ENCODE measurements around the gene TAF8.

The TAF8 gene

DNA sequence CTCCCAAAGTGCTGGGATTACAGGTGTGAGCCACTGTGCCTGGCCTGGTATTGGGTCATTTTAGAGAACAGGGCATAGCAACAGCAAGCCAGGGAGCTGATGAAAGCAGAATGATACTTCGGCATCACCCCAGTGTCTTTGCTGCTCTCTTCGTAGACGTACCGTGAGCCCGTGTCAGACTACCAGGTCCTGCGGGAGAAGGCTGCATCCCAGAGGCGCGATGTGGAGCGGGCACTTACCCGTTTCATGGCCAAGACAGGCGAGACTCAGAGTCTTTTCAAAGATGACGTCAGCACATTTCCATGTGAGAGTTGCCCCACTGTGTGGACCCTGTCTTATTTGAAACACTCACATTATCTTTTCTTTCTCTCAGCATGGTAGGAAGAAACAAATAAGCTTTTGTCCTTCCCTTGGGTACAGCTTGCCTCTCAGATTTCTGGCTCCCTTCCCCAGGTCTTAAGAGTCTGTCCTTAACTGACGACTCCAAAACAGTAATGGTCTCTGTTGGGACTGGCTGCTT, 15.9 kb downstream of the TAF8 start:
- DNase-seq = no peak

DNA sequence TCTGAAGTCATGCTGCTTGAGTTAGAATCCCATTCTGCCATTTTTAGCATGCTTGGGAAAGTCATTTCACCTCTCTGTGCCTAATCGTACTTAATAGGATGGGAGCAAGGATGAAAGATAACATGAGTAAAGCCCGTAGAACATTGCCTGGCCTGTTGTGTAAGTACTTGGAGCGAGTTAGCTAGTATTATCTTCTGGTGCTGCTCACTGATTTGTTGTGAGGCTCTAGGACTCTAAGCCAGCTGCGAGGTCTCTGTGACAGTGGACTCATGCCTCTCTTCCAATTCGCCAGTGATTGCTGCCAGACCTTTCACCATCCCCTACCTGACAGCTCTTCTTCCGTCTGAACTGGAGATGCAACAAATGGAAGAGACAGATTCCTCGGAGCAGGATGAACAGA, 17.8 kb downstream of the TAF8 start:
- no peak for DNase-seq

DNA sequence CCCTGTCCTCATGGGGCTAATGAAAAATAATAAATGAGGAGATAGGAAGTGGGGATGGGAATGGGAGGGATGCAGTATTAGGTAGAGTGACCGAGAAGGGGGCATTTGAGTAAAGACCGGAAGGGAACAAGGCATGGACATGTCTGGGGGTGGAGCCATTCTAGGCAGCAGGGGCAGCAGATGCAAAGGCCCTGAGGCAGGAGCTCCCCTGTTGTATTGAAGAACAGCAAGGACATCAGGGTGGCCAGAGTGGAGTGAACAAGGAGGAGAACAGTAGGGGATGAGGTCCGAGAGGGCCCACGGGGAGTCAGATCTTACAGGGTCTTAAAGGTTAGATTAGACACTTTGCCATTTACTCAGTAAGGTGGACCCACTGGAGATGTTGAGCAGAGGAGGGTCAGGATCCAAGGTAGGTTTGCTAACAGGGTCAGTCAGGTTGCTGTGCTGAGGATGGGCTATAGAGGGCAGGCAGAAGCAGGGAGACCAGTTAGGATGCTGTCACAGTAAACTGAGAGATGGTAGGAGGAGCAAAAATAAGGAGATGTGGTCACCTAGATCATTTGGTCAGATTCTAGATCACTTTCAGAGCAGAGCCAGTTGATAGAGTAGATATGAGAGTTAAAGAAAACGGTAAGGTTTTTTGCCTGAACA, 18.7 kb downstream of the TAF8 start:
- no peak for DNase-seq

DNA sequence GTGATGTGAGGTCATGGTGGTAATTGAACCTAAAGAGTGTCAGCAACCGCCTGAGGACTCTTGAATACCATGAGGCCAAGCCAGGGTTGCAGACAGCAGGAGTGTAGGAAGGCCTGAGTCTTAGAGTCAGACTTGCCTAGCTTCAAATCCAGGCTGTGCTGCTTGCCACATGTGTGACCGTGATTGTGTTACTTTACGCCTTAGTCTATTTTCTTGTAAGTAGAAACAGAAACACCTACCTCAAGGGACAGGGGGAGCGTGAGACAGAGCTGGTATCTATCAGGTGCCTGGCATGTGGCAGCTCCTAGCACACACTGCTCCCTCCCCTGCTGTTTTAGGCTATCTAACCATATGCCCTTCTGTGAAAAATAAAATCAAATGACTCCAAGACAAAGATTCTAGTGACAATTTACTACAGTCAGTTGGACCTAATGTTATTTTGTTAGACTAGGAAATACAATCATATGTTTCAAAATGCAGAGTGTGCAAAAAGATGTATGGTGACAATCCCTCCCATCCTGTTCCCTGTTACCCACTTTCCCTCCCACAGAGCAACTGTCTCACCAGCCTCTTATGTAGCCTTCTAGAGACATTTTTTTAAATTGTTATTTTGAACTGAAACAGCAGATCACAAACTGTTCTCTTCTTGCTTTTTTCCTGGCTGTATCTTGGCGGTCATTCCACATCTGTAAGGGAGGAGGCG, 21.7 kb downstream of the TAF8 start:
- no peak for DNase-seq

DNA sequence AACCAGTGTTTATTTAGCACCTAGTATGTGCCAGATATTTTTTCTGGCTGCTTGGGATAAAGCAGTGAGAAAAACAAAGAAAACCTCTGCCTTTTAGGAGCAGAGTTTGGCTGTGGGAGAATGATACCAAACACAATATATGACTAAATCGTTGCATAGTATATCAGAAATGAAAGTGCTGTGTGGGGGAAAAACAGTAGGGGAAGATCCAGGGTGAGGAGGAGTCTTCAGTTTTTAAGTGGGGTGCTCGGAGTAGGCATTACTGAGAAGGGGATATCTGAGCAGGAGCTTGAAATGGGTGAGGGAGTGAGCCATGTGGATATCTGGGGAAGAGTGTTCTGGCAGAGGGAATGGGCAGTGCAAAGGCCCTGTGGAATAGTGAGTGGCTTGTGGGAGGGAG, 23.0 kb downstream of the TAF8 start:
- DNase-seq = no peak

DNA sequence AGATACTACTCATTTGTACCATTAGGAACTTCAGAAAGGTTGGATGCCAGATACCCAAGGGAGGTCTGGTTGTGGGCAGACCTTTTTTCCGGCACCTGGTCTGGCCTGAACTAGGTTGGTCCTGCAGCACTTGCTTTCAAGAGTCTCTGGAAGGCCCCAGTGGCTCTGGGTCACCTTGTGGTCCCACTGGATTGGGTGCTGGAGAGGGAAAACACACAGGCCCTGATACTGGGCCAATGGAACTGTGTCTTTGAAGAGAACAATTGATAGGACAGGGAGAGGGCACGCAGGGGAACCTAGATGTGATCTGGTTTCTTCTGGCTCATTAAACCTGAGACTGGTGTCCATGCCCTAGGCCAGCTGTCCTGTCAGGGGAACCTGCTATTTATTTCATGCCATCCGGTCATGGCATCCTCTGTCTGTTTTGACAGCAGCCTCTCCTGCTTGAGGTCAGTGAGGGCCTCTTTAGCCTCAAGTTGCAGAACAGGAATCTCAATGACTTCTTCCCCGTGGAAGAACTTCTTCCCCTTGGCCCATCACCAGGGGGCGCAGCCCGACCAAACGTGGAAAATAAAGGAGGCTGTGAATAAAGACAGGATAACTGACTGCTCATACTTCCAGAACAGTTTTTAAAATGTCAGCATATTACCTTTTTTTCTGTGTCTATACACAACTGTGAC, 25.0 kb downstream of the TAF8 start:
- DNase-seq = peak; percentile 42

DNA sequence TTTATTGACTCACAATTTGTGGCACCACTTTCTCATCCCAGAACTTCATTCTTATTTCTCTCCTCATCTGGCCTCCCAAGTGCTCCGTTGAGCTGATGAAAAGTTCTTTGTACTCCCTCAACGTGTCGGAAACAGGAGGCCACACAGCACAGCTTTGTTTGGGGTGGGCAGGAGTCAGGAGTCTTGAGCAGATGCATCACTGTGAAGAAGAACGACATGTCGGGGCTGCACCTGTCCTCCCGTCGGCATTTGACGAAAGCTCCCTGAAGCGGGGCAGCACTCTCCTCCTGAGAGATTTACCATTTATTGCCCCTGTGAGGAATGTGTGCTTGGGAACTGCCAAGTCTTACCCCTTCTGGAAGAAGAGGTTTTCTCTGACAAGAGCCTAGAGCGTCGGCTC, 28.1 kb downstream of the TAF8 start:
- no peak for DNase-seq

DNA sequence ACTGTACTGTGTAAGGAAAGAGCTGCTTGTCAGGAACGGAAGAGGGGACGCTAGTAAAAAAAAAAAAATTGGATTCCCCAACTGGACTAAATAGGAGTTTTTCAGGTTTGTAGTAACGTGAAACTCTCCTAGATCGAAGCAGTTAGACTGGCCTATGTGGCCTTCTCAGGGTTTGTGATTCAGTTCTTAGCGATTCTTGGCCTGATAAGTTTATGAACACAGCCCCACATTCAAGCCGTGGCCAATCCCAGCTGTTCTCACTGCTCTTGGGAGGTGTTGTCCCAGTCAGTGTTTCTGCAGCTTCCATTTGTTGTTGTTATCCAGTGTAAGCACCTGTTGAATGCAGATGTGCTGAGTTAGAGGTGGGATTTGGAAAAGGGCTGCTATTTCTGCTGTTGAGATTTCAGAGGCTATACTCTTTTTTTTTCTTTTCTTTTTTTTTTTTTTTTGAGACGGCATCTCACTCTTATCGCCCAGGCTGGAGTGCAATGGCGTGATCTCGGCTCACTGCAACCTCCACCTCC, 29.7 kb downstream of the TAF8 start:
- no peak for DNase-seq

DNA sequence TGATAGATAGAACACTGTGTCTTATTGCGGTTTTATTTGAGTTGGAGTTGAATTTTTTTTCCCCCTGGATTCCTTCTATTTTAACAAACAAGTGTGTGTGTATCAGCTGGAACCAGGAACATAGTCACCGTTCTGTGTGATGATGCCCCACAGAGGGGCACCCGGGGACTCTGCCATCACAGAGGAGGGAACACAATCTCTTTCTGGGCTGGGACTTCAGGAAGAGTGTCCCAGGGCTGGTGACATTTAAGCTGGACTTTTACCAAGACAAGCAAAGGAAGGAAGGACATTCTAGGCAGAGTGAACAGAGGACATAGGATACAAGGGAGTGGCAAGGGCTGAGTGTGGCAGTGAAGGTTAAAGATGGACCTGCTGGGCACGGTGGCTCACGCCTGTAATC, 33.2 kb downstream of the TAF8 start:
- no peak for DNase-seq

DNA sequence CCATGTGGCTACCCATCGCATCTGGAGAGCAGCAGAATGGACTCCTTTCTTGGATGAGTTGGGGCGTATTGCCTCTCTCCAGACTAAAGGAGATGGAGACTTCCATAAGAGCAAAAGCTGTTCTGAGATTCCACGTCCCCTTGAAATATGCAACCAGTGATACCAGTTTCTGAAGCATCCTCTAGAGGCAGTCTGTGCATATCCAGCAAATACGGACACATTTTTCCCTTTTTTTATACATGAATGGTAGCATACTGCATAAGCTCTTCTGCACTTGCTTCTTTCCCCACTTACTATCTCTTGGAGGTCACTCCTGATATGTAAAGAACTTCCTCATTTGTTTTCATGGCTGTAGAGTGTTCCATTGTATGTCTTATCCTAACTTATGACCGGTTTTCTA, 34.6 kb downstream of the TAF8 start:
- DNase-seq = no peak

DNA sequence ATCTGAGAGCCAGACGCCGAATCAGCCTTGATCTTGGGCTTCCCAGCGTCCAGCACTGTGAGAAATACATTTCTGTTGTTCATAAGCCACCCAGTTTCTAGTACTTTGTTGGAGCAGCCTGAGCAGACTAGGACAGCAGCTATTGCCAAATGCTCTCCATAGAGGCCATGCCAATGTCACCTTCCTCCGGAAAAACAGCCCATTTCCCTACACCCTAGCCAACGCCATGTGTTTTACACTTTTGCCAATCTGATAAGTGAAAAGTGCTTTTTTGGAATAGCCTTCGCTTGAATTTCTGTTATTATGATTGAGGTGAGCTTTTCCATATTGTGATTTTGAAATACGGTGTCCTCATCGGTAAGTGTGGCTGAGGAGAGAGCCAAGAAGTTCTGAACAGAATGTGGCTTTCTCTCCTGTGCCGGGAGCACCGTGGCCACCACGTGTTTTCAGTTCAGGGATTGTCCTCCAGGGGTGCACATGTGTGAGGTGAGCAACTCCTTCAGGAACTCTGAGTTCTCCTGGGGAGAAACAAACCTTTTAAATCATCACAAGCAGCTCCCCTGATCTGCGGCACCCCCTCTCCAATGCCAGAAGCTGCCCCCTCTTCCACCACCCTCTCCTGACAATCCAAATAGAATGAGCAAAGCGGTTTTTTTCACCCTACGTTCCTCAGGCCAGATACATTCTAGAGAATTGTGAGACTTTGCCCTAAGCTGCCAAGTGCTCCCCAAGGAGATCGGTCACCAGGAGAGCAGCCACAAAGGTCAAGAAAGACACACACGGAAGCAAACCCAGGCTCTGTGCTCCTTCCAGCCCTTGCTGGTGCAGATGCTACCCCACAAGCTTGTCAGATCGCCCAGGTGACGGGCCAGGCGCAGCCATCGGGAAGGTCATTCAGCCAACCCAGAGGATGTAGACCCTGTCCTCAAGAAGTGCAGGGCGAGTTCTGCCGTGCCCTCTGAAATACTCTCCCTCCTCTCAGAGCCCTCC, 36.0 kb downstream of the TAF8 start:
- DNase-seq = no peak

DNA sequence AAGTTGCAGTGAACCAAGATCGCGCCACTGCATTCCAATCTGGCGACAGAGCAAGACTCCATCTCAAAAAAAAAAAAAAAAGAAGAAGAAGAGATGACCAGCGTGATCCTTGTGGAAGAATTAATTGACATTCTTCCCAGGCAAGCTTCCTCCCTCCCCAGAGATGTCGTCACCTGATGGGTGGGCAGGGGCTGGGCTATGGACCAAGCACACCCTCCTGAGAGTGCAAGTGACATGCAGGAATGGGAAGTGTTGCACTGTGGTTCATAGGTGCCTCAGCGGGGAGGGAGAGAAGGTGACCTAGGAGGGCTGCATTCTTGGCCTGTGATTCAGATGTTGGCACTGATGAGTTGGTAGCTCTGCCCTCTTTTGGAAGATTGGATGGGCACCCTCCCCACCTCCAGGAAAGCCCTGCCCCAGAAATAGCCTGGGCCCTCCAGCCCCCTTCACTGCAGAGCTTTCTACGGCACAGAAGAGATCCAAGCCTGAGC, 37.8 kb downstream of the TAF8 start:
- no peak for DNase-seq

DNA sequence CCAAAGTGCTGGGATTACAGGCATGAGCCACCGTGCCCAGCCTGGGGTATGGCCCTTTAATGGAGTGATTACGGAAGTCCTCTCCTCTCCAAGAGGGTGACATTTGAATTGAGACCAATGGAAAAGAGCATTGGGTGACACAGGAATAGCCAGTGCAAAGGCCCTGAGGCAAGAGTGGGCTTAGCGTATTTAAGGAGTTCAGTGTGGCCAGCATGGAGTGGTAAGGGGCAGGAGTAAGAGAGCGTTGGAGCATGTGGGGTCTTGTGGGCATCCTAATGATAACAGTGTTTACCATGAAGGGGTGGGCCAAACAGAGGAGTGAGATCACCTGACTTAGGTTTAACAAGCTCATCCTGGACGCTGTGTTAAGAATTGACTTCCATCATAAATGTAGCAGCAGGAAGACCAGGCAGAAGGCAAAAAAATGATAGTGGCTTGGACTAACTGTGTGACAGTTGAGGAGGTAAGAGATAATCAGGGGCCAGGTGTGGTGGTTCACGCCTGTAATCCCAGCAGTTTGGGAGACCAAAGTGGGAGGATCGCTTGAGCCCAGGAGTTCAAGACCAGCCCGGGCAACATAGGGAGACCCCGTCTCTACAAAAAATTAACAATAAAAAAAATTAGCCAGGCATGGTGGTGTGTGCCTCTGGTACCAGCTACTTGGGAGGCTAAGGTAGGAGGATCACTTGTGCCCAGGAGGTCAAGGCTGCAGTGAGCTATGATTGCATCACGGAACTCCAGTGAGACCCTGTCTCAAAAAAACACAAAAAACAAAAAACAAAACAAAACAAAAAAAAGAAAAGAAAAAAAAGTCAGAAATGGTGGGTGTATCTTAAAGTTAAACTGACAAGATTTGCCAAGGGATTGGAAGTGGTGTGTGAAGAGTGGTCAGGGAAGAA, 40.7 kb downstream of the TAF8 start:
- DNase-seq = no peak

DNA sequence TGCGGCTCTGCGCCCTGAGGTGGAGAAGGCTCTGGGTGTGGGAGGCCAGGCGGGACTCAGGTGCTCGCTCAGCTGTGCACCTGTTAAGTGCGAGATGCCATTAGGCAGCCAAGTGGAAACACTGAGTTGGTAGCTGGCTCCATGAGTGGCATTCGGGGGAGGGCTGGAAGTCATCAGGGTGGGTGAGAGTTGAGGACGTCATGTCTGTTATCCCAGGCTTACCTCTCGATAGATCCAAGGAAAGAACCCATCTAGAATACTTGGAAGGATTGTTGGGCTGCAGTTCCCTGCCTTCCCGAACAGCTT, 41.3 kb downstream of the TAF8 start:
- DNase-seq = no peak

DNA sequence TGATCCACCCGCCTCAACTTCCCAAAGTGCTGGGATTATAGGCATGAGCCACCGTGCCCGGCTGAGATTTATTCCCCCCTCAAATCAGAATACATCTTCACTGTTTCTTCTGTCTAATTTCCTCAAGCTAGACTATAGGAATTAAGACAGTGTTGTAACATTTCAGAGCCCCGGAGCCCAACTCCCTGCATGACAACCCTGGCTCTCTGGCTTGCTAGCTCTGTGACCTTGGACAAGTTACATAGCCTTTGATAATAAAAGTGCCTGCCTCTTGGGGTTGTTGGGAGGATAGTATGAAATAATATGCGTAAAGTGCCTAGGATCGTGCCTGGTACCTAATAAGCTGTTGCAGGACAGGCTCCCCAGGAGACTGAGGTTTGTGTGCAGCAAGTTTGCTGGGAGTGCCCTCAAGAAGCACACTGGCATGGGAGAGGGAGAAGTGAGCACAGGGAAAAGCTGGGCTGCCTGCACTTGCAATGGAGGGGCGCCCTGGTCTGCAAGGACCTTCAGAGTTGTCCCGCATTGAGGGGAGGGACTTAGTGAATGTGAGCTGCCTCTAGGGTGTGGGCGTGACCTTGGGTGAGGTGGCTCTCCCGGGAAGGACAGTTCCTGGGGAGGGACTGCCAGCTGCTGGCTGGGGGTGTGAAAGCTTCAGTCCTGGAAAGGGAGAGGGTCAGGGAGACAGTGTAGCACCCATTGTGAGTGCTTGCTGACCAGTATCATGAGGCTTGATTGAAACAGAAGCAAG, 43.4 kb downstream of the TAF8 start:
- no peak for DNase-seq

DNA sequence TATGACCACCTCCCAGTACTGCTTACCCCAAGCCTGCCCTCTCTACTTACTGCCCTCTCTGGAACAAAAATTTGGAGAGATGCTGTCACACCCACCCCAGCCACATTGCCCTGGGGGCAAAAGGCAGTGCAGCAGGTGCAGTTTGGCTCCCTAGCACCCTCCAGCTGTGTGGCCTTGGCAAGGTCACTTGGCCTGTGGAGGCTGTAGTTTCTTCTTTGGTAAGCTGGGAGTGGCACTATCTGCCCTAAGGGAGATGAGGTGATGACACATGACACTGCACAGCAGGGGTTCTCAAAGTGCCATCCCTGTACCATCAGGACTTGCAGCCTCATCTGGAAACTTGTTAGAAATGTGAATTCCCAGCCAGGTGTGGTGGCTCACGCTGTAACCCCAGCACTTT, 44.8 kb downstream of the TAF8 start:
- no peak for DNase-seq

DNA sequence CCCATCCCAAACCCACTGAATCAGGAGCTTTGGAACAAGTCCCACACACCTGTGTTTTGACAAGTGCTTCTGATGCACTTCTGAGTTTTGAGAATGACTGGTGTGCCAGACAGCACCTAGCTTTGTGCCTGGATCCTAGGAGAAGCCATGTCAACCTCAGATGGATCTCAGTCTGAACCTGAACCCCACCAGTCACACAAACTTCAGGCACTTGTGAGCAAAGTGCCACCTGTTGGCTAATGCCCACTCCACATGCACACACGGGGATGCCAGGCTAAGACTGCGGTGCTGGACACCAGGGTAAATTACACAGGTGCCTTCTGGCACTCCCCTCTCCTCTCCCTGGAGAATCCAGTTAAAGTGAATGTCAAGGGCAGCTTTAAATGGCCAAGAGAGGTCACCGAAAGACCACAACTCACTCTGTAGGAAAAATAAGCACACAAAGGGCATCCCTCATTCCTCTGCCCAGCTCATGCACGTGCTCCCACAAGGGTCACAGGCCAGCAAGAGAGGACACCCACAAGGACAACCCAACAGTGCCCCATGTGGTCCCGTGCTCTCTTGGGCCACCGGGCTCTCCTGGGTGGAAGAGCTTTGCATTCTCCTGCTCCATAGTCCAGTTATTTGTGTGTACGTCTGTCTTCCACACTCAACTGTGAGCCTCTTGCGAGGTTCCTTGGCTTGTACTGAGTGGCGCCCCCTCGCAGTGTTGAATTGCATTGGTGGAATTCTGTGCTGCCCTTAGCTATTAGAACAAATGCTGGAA, 45.6 kb downstream of the TAF8 start:
- no peak for DNase-seq

DNA sequence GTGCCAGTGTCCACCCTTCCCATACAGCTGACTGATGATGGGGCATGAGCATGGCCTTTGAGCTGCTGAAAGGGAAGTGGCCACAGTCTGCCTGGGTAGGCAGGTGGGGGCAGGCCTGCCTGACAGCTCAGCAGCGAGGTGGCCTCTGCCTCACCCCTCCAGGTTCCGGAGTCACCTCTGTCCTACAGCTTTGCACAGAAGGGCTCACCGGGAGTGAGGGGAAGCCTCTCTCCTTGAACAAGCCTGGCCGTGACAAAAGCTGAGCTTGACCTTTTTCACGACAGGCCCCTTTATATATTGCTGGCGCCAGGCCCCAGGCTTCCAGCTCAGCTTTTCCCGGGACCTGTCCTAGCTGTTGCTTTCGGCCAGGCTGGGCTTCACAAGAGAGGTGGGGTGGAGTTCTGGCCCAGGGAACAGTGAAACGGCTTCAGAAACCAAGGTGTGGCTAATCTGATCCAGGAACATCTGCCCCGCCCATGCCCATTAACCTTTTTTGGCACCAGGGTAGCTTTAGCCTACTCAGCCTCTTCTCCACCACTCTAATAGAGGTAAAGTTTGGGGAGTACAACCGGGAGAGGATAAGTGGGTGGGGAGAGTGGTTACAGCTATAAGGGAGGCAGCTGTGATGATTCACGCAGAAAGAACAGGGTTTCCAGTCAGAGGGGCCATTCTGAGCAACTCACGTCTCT, 49.2 kb downstream of the TAF8 start:
- DNase-seq = no peak

Measured in CD4-positive, alpha-beta T cell treated with Interleukin-15 for 1 hour (primary cell).